K562 (cell line): ENCODE results near the gene SMAD3. TPM values are rescaled to one million over a fixed set of nuclear protein-coding genes. Genes with fewer than 3 reads are reported as not detected.
A peak's percentile ranks its signal among the peaks of the same experiment; 100 is the strongest.

Source experiments
- ARNT ChIP-seq, 2 experiments: fragments of 450-650 bp; IDR thresholded peaks; 2 replicates each; pipeline ENCODE4 v1.6.1; 2016; ENCODE audit warnings: mild to moderate bottlenecking in 1 of 2
- ATF2 ChIP-seq: sonication (generic); formaldehyde crosslinking; IDR thresholded peaks from 2 replicates; pipeline ENCODE4 v1.8.1; 2022; ENCODE audit warnings: missing genetic modification reagents
- ATF6 ChIP-seq: sonication (generic); formaldehyde crosslinking; IDR thresholded peaks from 2 replicates; pipeline ENCODE4 v1.4.0; 2020; ENCODE audit warnings: mild to moderate bottlenecking, missing genetic modification reagents
- BHLHE40 ChIP-seq: IDR thresholded peaks from 2 replicates; pipeline ENCODE4 v1.6.1; 2011; ENCODE audit warnings: low read length, improper control_type of control experiment
- CGGBP1 ChIP-seq: fragments of 250-450 bp; sonication (Bioruptor Pico); IDR thresholded peaks from 2 replicates; pipeline ENCODE4 v1.9.0; 2021; ENCODE audit warnings: mild to moderate bottlenecking
- CHCHD3 ChIP-seq: fragments of 250-450 bp; sonication (Bioruptor Pico); IDR thresholded peaks from 2 replicates; pipeline ENCODE4 v2.1.2; 2022; ENCODE audit warnings: mild to moderate bottlenecking
- CREBBP ChIP-seq: IDR thresholded peaks from one replicate; pipeline ENCODE4 v1.6.1; 2012; ENCODE audit warnings: low read depth, mild to moderate bottlenecking, control low read depth, inconsistent platforms, low read length
- HNRNPK ChIP-seq: fragments of 200-400 bp; formaldehyde crosslinking; IDR thresholded peaks from one replicate; pipeline ENCODE4 v1.6.1; 2018; ENCODE audit warnings: mild to moderate bottlenecking, low read depth, low read length; ENCODE audit not compliant: poor library complexity, severe bottlenecking
- KDM2B ChIP-seq: fragments of 250-450 bp; sonication (Bioruptor Pico); IDR thresholded peaks from 2 replicates; pipeline ENCODE4 v1.8.0; 2021; ENCODE audit warnings: mild to moderate bottlenecking, moderate library complexity
- NR2C2 ChIP-seq, 2 experiments: fragments of 200-800 bp in 1 of 2; sonication (Bioruptor generic) in 1 of 2; sonication (generic) in 1 of 2; formaldehyde crosslinking in 1 of 2; IDR thresholded peaks; 2 replicates each; pipeline versions ENCODE4 v1.6.1 to v1.8.0; 2016 to 2022; ENCODE audit warnings: mild to moderate bottlenecking in 1 of 2, missing compliant biosample characterization in 1 of 2, missing genetic modification characterization in 1 of 2, missing genetic modification reagents in 1 of 2
- PHF21A ChIP-seq: fragments of 450-650 bp; IDR thresholded peaks from 2 replicates; pipeline ENCODE4 v1.6.1; 2017; ENCODE audit warnings: low read depth, borderline replicate concordance
- PKNOX1 ChIP-seq: fragments of 450-650 bp; IDR thresholded peaks from 2 replicates; pipeline ENCODE4 v1.6.1; 2016
- PPARD ChIP-seq: fragments of 250-450 bp; sonication (Bioruptor Pico); IDR thresholded peaks from 2 replicates; pipeline ENCODE4 v1.8.0; 2022; ENCODE audit warnings: inconsistent platforms, mild to moderate bottlenecking, moderate library complexity
- RBM25 ChIP-seq: fragments of 200-400 bp; formaldehyde crosslinking; IDR thresholded peaks from 2 replicates; pipeline ENCODE4 v1.6.1; 2018; ENCODE audit warnings: low read length, low read depth, moderate library complexity; ENCODE audit not compliant: severe bottlenecking
- SMARCA5 ChIP-seq: fragments of 450-650 bp; IDR thresholded peaks from 2 replicates; pipeline ENCODE4 v1.6.1; 2016
- SMARCC2 ChIP-seq: fragments of 450-650 bp; IDR thresholded peaks from 2 replicates; pipeline ENCODE4 v1.6.1; 2017; ENCODE audit warnings: antibody characterized with exemption, moderate library complexity, mild to moderate bottlenecking, low read depth
- TCF7 ChIP-seq: sonication (generic); IDR thresholded peaks from 2 replicates; pipeline ENCODE4 v1.6.1; 2016; ENCODE audit warnings: antibody characterized with exemption, borderline replicate concordance
- ZBTB12 ChIP-seq: fragments of 250-450 bp; sonication (Bioruptor Pico); IDR thresholded peaks from 2 replicates; pipeline ENCODE4 v1.4.0; 2020
- polyA plus RNA-seq, 8 experiments: library from polyadenylated mRNA; depleted of rRNA in 4 of 8; stranded (reverse) in 5 of 8; unstranded in 3 of 8; fragments of >200 nt; fragmentation: Nextera tagmentation in 2 of 8; fragmentation: Illumina TruSeq in 1 of 8; extraction: Ambion mirVana in 2 of 8; extraction: Trizol in 1 of 8; gene quantifications; 2 replicates each; pipeline versions ENCODE4 v1.2.1 to v1.2.3, GENCODE V29; 2011 to 2014; ENCODE audit warnings: inconsistent platforms in 1 of 8, missing spikeins in 1 of 8
- total RNA-seq, 7 experiments: library from RNA; depleted of rRNA in 6 of 7; stranded (reverse); fragments of >200 nt in 6 of 7; fragmentation: Illumina TruSeq in 2 of 7; extraction: Trizol in 2 of 7; gene quantifications; 2 replicates each; pipeline versions ENCODE4 v1.2.1 to v1.2.3, GENCODE V29; 2011 to 2021; ENCODE audit warnings: low replicate concordance in 1 of 7

Gene SMAD3
- total and polyA plus RNA-seq, 9 of the 15 experiments (the other 6 are each of a cell fraction or from before 2014, with no cell fraction given), result 4.3 to 39.2 (median 11.1) TPM

GRCh38 chr15:67076147-67076843, 10.9 kb downstream of the SMAD3 start (continued):
- TF ChIP-seq ATF2 (CRISPR knock-in tag), result no peak
- TF ChIP-seq TCF7, result no peak
- TF ChIP-seq NR2C2 (CRISPR knock-in tag; IDR thresholded peaks at IDR 0.05), result peak; percentile 25; the same call in 1 of the 2 replicates
- TF ChIP-seq NR2C2 (tag; IDR thresholded peaks at IDR 0.05), result no peak; the same call in 1 of the 2 replicates
- no peak for TF ChIP-seq CHCHD3 (CRISPR knock-in tag)
- no peak for TF ChIP-seq PPARD (CRISPR knock-in tag)
- no peak for TF ChIP-seq RBM25
- no peak for TF ChIP-seq KDM2B (CRISPR knock-in tag)
- 0 out of 4 replicates have a peak, but pooled peaks of 1 of the 2 experiments have one; percentile 58 for TF ChIP-seq ARNT (IDR thresholded peaks at IDR 0.05)
- TF ChIP-seq ATF6 (CRISPR knock-in tag), result no peak
- peak; percentile 82 for TF ChIP-seq SMARCC2
- TF ChIP-seq BHLHE40, result peak; percentile 82
- peak; percentile 80 for TF ChIP-seq PKNOX1
- no peak for TF ChIP-seq ZBTB12
- no peak for TF ChIP-seq PHF21A
- no peak for TF ChIP-seq SMARCA5
- TF ChIP-seq CREBBP, result no peak
- no peak for TF ChIP-seq CGGBP1
- no peak for TF ChIP-seq HNRNPK
